Measurements from ENCODE around the gene ARL5C.
A peak's percentile ranks its signal among the peaks of the same experiment; 100 is the strongest.

Gene ARL5C

DNA sequence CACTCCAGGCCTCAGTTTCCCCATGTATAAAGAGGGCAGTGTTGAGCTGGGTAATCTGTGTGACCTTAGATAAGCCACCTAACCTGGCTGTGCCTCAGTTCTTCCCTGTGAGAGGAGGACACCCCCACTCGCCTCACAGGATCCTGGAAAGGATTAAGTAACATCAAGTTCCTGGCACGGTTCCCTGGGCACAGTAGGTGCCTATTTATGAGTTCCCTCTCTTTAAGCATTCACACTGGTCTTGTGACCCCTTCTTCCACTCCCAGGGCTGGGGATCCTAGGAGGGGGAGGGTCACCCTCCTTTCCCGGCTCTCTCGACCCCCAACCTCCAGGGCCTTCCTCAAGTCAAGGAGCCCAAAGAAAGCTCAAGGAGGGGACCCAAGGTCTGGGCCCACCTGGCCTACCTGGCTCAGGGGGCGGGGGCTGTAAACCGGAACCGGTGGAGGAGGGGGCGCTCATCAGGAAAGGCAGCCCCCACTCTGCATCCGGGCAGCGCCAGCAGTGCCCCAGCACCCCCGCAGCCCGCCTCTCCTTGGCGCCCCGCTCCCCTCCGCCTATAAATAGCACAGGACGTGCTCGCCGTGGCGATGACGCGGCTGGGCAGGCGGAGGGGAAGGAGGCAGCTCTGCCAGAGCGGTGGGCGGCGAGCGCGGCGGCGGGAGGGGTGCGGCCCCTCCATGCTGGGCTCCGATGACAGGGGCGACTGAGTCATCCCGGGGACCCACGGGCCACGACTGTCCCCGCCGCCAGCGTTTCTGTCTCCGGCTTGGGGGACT is 43.5 kb upstream of the ARL5C start (continued):
- TF ChIP-seq ZNF530 (tag by site-specific recombination; IDR thresholded peaks at IDR 0.05; ENCODE audit: low read depth) (no peak), ZNF223 (tag by site-specific recombination; IDR thresholded peaks at IDR 0.05) (no peak), ZNF341 (tag by site-specific recombination; IDR thresholded peaks at IDR 0.05; ENCODE audit: low read depth) (0 out of 2 replicates have a peak, but pooled peaks have one; percentile 7), ZNF426 (tag by site-specific recombination; IDR thresholded peaks at IDR 0.05) (no peak), ZNF670 (tag by site-specific recombination; IDR thresholded peaks at IDR 0.05; ENCODE audit: low read depth) (no peak), YY2 (tag by site-specific recombination; IDR thresholded peaks at IDR 0.05) (no peak), YY1 (tag by site-specific recombination; IDR thresholded peaks at IDR 0.05) (no peak), ZNF366 (tag by site-specific recombination; conservative IDR thresholded peaks at IDR 0.05) (no peak), ZBTB8A (tag by site-specific recombination; IDR thresholded peaks at IDR 0.05) (peak; percentile 33), WT1 (tag by site-specific recombination; IDR thresholded peaks at IDR 0.05) (no peak), ZBTB20 (tag by site-specific recombination; IDR thresholded peaks at IDR 0.05) (no peak; the same call in 1 of the 2 replicates), ZNF76 (tag by site-specific recombination; IDR thresholded peaks at IDR 0.05; ENCODE audit: borderline replicate concordance, low read depth) (no peak), ZNF621 (tag by site-specific recombination; IDR thresholded peaks at IDR 0.05) (no peak), ZNF24 (tag by site-specific recombination; IDR thresholded peaks at IDR 0.05) (peak; percentile 62; the same call in 1 of the 2 replicates), ZNF664 (tag by site-specific recombination; IDR thresholded peaks at IDR 0.05) (peak; percentile 68; the same call in 1 of the 2 replicates), BCL11B (tag by site-specific recombination; IDR thresholded peaks at IDR 0.05; ENCODE audit: low read depth) (peak; percentile 79; the same call in 1 of the 2 replicates), HOXA7 (CRISPR knock-in tag; IDR thresholded peaks at IDR 0.05; ENCODE audit: borderline replicate concordance) (no peak), MEIS1 (CRISPR knock-in tag; IDR thresholded peaks at IDR 0.05; ENCODE audit: borderline replicate concordance) (no peak), SCRT2 (tag by site-specific recombination; IDR thresholded peaks at IDR 0.05) (no peak), ZNF48 (tag by site-specific recombination; IDR thresholded peaks at IDR 0.05) (no peak), ZNF514 (tag by site-specific recombination; IDR thresholded peaks at IDR 0.05) (no peak), ZNF558 (tag by site-specific recombination; IDR thresholded peaks at IDR 0.05) (no peak), ZNF248 (tag by site-specific recombination; IDR thresholded peaks at IDR 0.05) (no peak), MZF1 (tag by site-specific recombination; IDR thresholded peaks at IDR 0.05; ENCODE audit: borderline replicate concordance) (no peak), ZFP69B (tag by site-specific recombination; IDR thresholded peaks at IDR 0.05) (peak; percentile 76), BCL11A (tag by site-specific recombination; IDR thresholded peaks at IDR 0.05; ENCODE audit: low read depth) (no peak), ZNF560 (tag by site-specific recombination; IDR thresholded peaks at IDR 0.05; ENCODE audit: borderline replicate concordance) (no peak)
- TF ChIP-seq, protein P1, sequence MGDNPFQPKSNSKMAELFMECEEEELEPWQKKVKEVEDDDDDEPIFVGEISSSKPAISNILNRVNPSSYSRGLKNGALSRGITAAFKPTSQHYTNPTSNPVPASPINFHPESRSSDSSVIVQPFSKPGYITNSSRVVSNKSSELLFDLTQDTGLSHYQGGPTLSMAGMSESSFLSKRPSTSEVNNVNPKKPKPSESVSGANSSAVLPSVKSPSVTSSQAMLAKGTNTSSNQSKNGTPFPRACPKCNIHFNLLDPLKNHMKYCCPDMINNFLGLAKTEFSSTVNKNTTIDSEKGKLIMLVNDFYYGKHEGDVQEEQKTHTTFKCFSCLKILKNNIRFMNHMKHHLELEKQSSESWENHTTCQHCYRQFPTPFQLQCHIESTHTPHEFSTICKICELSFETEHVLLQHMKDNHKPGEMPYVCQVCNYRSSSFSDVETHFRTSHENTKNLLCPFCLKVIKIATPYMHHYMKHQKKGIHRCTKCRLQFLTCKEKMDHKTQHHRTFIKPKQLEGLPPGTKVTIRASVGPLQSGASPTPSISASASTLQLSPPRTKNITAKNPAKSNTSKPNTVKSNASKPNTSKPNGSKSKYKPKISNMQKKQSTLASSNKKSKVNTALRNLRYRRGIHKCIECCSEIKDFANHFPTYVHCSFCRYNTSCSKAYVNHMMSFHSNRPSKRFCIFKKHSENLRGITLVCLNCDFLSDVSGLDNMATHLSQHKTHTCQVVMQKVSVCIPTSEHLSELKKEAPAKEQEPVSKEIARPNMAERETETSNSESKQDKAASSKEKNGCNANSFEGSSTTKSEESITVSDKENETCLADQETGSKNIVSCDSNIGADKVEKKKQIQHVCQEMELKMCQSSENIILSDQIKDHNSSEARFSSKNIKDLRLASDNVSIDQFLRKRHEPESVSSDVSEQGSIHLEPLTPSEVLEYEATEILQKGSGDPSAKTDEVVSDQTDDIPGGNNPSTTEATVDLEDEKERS (tag by site-specific recombination; IDR thresholded peaks at IDR 0.05): no peak
- TF ChIP-seq, protein P2, sequence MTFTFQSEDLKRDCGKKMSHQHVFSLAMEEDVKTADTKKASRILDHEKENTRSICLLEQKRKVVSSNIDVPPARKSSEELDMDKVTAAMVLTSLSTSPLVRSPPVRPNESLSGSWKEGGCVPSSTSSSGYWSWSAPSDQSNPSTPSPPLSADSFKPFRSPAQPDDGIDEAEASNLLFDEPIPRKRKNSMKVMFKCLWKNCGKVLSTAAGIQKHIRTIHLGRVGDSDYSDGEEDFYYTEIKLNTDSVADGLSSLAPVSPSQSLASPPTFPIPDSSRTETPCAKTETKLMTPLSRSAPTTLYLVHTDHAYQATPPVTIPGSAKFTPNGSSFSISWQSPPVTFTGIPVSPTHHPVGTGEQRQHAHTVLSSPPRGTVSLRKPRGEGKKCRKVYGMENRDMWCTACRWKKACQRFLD (tag by site-specific recombination; IDR thresholded peaks at IDR 0.05): no peak
- TF ChIP-seq, protein P3, sequence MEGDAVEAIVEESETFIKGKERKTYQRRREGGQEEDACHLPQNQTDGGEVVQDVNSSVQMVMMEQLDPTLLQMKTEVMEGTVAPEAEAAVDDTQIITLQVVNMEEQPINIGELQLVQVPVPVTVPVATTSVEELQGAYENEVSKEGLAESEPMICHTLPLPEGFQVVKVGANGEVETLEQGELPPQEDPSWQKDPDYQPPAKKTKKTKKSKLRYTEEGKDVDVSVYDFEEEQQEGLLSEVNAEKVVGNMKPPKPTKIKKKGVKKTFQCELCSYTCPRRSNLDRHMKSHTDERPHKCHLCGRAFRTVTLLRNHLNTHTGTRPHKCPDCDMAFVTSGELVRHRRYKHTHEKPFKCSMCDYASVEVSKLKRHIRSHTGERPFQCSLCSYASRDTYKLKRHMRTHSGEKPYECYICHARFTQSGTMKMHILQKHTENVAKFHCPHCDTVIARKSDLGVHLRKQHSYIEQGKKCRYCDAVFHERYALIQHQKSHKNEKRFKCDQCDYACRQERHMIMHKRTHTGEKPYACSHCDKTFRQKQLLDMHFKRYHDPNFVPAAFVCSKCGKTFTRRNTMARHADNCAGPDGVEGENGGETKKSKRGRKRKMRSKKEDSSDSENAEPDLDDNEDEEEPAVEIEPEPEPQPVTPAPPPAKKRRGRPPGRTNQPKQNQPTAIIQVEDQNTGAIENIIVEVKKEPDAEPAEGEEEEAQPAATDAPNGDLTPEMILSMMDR (tag by site-specific recombination; IDR thresholded peaks at IDR 0.05): no peak
- TF ChIP-seq, protein P4, sequence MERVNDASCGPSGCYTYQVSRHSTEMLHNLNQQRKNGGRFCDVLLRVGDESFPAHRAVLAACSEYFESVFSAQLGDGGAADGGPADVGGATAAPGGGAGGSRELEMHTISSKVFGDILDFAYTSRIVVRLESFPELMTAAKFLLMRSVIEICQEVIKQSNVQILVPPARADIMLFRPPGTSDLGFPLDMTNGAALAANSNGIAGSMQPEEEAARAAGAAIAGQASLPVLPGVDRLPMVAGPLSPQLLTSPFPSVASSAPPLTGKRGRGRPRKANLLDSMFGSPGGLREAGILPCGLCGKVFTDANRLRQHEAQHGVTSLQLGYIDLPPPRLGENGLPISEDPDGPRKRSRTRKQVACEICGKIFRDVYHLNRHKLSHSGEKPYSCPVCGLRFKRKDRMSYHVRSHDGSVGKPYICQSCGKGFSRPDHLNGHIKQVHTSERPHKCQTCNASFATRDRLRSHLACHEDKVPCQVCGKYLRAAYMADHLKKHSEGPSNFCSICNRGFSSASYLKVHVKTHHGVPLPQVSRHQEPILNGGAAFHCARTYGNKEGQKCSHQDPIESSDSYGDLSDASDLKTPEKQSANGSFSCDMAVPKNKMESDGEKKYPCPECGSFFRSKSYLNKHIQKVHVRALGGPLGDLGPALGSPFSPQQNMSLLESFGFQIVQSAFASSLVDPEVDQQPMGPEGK (tag by site-specific recombination; IDR thresholded peaks at IDR 0.05): peak; percentile 97
- TF ChIP-seq, protein P5, sequence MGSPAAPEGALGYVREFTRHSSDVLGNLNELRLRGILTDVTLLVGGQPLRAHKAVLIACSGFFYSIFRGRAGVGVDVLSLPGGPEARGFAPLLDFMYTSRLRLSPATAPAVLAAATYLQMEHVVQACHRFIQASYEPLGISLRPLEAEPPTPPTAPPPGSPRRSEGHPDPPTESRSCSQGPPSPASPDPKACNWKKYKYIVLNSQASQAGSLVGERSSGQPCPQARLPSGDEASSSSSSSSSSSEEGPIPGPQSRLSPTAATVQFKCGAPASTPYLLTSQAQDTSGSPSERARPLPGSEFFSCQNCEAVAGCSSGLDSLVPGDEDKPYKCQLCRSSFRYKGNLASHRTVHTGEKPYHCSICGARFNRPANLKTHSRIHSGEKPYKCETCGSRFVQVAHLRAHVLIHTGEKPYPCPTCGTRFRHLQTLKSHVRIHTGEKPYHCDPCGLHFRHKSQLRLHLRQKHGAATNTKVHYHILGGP (tag by site-specific recombination; IDR thresholded peaks at IDR 0.05): no peak
